K562 (cell line): ENCODE measurements around the gene FADS6. TPM values are rescaled to one million over a fixed set of nuclear protein-coding genes. Genes with fewer than 3 reads are reported as not detected.

Experiments used
- CAMTA2 ChIP-seq: fragments of 250-450 bp; sonication (Bioruptor Pico); conservative IDR thresholded peaks from 2 replicates; pipeline ENCODE4 v1.5.1; 2022
- ELF4 ChIP-seq: fragments of 450-650 bp; formaldehyde crosslinking; IDR thresholded peaks from 2 replicates; pipeline ENCODE4 v1.4.0; 2022; ENCODE audit warnings: missing genetic modification characterization
- EP400 ChIP-seq: fragments of 450-650 bp; IDR thresholded peaks from 2 replicates; pipeline ENCODE4 v1.6.1; 2017; ENCODE audit warnings: antibody characterized with exemption, mild to moderate bottlenecking, moderate library complexity
- GATAD2B ChIP-seq: fragments of 450-650 bp; IDR thresholded peaks from 2 replicates; pipeline ENCODE4 v1.6.1; 2017; ENCODE audit warnings: mild to moderate bottlenecking, borderline replicate concordance
- IRF1 ChIP-seq: sonication (generic); formaldehyde crosslinking; IDR thresholded peaks from 2 replicates; pipeline ENCODE4 v1.8.0; 2022; ENCODE audit warnings: missing genetic modification reagents, mild to moderate bottlenecking, borderline replicate concordance
- KHSRP ChIP-seq: fragments of 450-650 bp; IDR thresholded peaks from 2 replicates; pipeline ENCODE4 v1.6.1; 2017
- MBD1 ChIP-seq: fragments of 250-450 bp; sonication (Bioruptor Pico); IDR thresholded peaks from 2 replicates; pipeline ENCODE4 v1.8.0; 2022; ENCODE audit warnings: inconsistent platforms
- MCM5 ChIP-seq: fragments of 450-650 bp; IDR thresholded peaks from 2 replicates; pipeline ENCODE4 v1.6.1; 2016; ENCODE audit warnings: low read depth
- MTA2 ChIP-seq: fragments of 450-650 bp; IDR thresholded peaks from 2 replicates; pipeline ENCODE4 v1.6.1; 2016; ENCODE audit warnings: low read depth
- PPARD ChIP-seq: fragments of 250-450 bp; sonication (Bioruptor Pico); IDR thresholded peaks from 2 replicates; pipeline ENCODE4 v1.8.0; 2022; ENCODE audit warnings: inconsistent platforms, mild to moderate bottlenecking, moderate library complexity
- RBM14 ChIP-seq: fragments of 200-400 bp; formaldehyde crosslinking; IDR thresholded peaks from 2 replicates; pipeline ENCODE4 v1.6.1; 2018; ENCODE audit warnings: low read depth, mild to moderate bottlenecking, low read length, moderate library complexity, borderline replicate concordance; ENCODE audit not compliant: insufficient read depth
- RNF2 ChIP-seq: sonication (generic); IDR thresholded peaks from 2 replicates; pipeline ENCODE4 v1.6.1; 2016
- RUNX1 ChIP-seq: sonication (generic); IDR thresholded peaks from 2 replicates; pipeline ENCODE4 v1.6.1; 2016; ENCODE audit warnings: antibody characterized with exemption, low read depth
- SLC30A9 ChIP-seq: fragments of 250-450 bp; sonication (Bioruptor Pico); IDR thresholded peaks from 2 replicates; pipeline ENCODE4 v1.8.0; 2022; ENCODE audit warnings: mild to moderate bottlenecking, moderate library complexity
- SMARCA4 ChIP-seq: fragments of 450-650 bp; IDR thresholded peaks from 2 replicates; pipeline ENCODE4 v1.6.1; 2016
- SUPT5H ChIP-seq: fragments of 450-650 bp; IDR thresholded peaks from 2 replicates; pipeline ENCODE4 v1.6.1; 2016
- TOE1 ChIP-seq, 2 experiments: fragments of 450-650 bp in 1 of 2; sonication (generic) in 1 of 2; formaldehyde crosslinking in 1 of 2; IDR thresholded peaks; 2 replicates each; pipeline versions ENCODE4 v1.7.1 to v1.8.0; 2016 to 2022; ENCODE audit warnings: borderline replicate concordance in 2 of 2, mild to moderate bottlenecking in 2 of 2, antibody characterized with exemption in 1 of 2, inconsistent platforms in 1 of 2, low read depth in 1 of 2, missing genetic modification reagents in 1 of 2, moderate library complexity in 1 of 2
- WHSC1 ChIP-seq: IDR thresholded peaks from one replicate; pipeline ENCODE4 v1.6.1; 2012; ENCODE audit warnings: low read length, control low read depth, inconsistent platforms
- ZBTB12 ChIP-seq: fragments of 250-450 bp; sonication (Bioruptor Pico); IDR thresholded peaks from 2 replicates; pipeline ENCODE4 v1.4.0; 2020
- ZC3H11A ChIP-seq: IDR thresholded peaks from 2 replicates; pipeline ENCODE4 v1.6.1; 2012; ENCODE audit warnings: low read depth, low read length, improper control_type of control experiment
- ZNF436 ChIP-seq: fragments of 250-450, 450-650 bp; sonication (Bioruptor Pico); formaldehyde crosslinking; IDR thresholded peaks from 2 replicates; pipeline ENCODE4 v1.7.0; 2020; ENCODE audit warnings: mild to moderate bottlenecking
- ZNF668 ChIP-seq: fragments of 250-450 bp; sonication (Bioruptor Pico); IDR thresholded peaks from 2 replicates; pipeline ENCODE4 v1.8.0; 2022; ENCODE audit warnings: mild to moderate bottlenecking, inconsistent platforms
- ZNF699 ChIP-seq: fragments of 250-450 bp; sonication (Bioruptor Pico); IDR thresholded peaks from 2 replicates; pipeline ENCODE4 v1.8.0; 2021; ENCODE audit warnings: mild to moderate bottlenecking, moderate library complexity; ENCODE audit not compliant: insufficient replicate concordance
- polyA plus RNA-seq, 8 experiments: library from polyadenylated mRNA; depleted of rRNA in 4 of 8; stranded (reverse) in 5 of 8; unstranded in 3 of 8; fragments of >200 nt; fragmentation: Nextera tagmentation in 2 of 8; fragmentation: Illumina TruSeq in 1 of 8; extraction: Ambion mirVana in 2 of 8; extraction: Trizol in 1 of 8; gene quantifications; 2 replicates each; pipeline versions ENCODE4 v1.2.1 to v1.2.3, GENCODE V29; 2011 to 2014; ENCODE audit warnings: inconsistent platforms in 1 of 8, missing spikeins in 1 of 8
- total RNA-seq, 7 experiments: library from RNA; depleted of rRNA in 6 of 7; stranded (reverse); fragments of >200 nt in 6 of 7; fragmentation: Illumina TruSeq in 2 of 7; extraction: Trizol in 2 of 7; gene quantifications; 2 replicates each; pipeline versions ENCODE4 v1.2.1 to v1.2.3, GENCODE V29; 2011 to 2021; ENCODE audit warnings: low replicate concordance in 1 of 7
- TF ChIP-seq, protein P1 (sequence below): sonication (generic); formaldehyde crosslinking; IDR thresholded peaks from 2 replicates; pipeline ENCODE4 v1.8.1; 2023; ENCODE audit warnings: mild to moderate bottlenecking, missing genetic modification reagents

The FADS6 gene
- total and polyA plus RNA-seq, 9 of the 15 experiments (the other 6 are each of a cell fraction or from before 2014, with no cell fraction given): 0.18 to 0.22 TPM; not detected in 7

- TF ChIP-seq SMARCA4 (no peak), RNF2 (no peak), CAMTA2 (no peak), EP400 (peak; percentile 51; the same call in 1 of the 2 replicates), PPARD (no peak), ZBTB12 (CRISPR knock-in tag) (no peak), SLC30A9 (no peak), ELF4 (no peak), IRF1 (CRISPR knock-in tag) (no peak), RBM14 (no peak), SUPT5H (no peak), ZNF699 (CRISPR knock-in tag) (no peak), RUNX1 (no peak), TOE1 (IDR thresholded peaks at IDR 0.05; ENCODE audit: borderline replicate concordance) (peak; percentile 84), TOE1 (CRISPR knock-in tag; IDR thresholded peaks at IDR 0.05; ENCODE audit: borderline replicate concordance, low read depth) (no peak), MCM5 (no peak), ZNF668 (CRISPR knock-in tag) (no peak), MBD1 (CRISPR knock-in tag) (no peak), GATAD2B (no peak), WHSC1 (no peak), ZC3H11A (no peak), KHSRP (no peak), MTA2 (no peak), ZNF436 (CRISPR knock-in tag) (no peak)
- TF ChIP-seq, protein P1, sequence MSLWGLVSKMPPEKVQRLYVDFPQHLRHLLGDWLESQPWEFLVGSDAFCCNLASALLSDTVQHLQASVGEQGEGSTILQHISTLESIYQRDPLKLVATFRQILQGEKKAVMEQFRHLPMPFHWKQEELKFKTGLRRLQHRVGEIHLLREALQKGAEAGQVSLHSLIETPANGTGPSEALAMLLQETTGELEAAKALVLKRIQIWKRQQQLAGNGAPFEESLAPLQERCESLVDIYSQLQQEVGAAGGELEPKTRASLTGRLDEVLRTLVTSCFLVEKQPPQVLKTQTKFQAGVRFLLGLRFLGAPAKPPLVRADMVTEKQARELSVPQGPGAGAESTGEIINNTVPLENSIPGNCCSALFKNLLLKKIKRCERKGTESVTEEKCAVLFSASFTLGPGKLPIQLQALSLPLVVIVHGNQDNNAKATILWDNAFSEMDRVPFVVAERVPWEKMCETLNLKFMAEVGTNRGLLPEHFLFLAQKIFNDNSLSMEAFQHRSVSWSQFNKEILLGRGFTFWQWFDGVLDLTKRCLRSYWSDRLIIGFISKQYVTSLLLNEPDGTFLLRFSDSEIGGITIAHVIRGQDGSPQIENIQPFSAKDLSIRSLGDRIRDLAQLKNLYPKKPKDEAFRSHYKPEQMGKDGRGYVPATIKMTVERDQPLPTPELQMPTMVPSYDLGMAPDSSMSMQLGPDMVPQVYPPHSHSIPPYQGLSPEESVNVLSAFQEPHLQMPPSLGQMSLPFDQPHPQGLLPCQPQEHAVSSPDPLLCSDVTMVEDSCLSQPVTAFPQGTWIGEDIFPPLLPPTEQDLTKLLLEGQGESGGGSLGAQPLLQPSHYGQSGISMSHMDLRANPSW (CRISPR knock-in tag): no peak
Observed at GRCh38 chr17:74922694-74923537, 29.5 kb upstream of the FADS6 start, which contains the start of gene USH1G (continued).
